ACHN (cell line): ENCODE results near the gene EXOC2.

Experiments
- DNase-seq: peaks from one replicate; pipeline ENCODE4 v3.0.0-alpha.2; 2015
- in situ Hi-C: cut with HindIII; loops from 2 replicates; pipeline ENCODE4 v1.10.0; 2017; ENCODE audit warnings: low sequenced_read_pairs, low pct_ligation_motif_present, low pct_unique_long_range_greater_than_20kb

EXOC2 gene

GRCh38 chr6:470051-470900 lies 222.7 kb downstream of the EXOC2 start:
- in situ Hi-C loops = no loop called here
- DNase-seq = no peak

DNA sequence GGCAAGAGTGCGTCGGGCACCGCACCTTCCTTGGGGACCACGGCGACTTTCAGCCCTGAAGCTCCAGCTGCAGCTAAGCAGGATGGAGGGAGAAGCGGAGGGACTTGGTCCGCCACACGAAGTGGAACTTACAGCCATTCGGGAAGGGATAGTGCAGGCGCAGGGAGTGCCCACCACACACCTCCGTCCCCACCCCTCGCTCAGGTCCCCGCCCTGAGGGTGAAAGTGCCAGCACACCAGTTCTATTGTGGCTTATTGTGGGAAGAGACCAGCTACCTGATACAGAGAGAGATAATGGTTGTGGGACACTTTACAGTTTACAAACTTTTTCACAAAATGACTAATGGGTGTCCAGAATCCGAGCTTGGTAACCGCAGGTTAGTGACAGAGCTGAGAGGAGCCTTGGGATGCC lies 225.3 kb downstream of the EXOC2 start:
- in situ Hi-C loops = no loop called here
- no peak for DNase-seq

GRCh38 chr6:467111-467510 lies 225.8 kb downstream of the EXOC2 start:
- in situ Hi-C loops = no loop called here

DNA sequence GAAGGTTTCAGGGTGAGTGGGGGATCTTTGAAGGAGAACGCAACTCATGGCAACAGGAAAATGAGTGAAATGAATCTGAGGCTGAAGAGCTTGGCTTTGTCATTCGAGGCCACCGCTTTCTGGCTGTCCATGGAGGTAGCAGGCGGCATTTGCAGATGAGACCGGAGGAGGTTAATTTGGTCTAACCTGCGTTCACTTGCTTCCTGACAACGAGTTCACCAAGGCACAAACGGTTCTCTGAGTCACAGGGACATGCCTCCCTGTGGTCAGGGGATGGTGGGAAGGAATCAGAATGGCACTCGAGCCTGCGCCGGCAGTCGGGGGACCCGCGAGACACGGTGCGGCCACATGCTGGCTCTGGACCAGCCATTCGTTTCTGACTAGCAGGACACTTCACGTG lies 226.4 kb downstream of the EXOC2 start:
- in situ Hi-C loops = no loop called here
- DNase-seq = no peak

More at GRCh38 chr6:467111-467510, 225.8 kb downstream of the EXOC2 start:
- DNase-seq = no peak

DNA sequence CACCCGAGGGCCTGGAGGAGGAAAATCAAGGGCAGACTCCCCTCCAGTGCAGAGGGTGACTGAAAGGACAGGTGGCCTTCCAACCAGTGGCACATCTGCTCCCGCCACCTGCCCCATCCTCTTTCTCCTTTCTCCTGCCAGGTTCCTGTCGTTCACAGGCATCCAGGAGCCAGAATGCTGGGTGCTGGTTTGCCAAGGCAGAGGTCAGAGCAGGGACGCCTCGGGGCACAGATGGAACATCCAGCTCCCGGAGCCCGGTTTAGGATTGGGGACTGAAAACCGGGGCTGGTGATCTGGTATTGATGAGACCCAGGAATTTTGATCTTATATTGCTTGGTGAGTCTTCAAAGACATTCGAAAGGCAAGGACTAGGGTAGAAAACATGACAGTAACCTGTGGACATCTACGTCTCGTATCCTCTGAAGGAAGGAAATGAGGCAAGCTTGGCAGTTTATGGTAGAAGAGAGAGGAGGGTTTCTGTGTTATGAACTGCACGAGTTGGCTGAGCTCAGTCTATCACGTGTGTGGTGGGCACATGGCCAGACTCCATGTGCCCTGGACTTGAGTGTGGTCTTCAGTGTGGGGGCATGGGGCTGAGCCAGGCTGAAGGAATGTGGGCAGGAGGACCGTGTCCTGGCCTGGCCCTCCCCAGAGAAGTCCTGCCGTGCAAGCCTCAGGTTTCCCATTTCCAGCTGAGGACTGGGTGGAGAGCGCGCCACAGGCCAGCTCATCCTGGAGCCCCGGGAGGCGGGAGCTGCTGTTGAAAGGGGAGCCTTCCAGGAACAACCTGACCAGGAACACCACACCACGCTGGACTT lies 227.2 kb downstream of the EXOC2 start:
- DNase-seq = no peak
- in situ Hi-C loops = no loop called here

- in situ Hi-C loops = no loop called here
- no peak for DNase-seq
Measured at GRCh38 chr6:456887-457286, 236.1 kb downstream of the EXOC2 start.

GRCh38 chr6:456358-456867 lies 236.5 kb downstream of the EXOC2 start:
- DNase-seq = no peak
- in situ Hi-C loops = no loop called here

- no peak for DNase-seq
- in situ Hi-C loops = no loop called here
Measured at GRCh38 chr6:455835-456234, 237.1 kb downstream of the EXOC2 start.

DNA sequence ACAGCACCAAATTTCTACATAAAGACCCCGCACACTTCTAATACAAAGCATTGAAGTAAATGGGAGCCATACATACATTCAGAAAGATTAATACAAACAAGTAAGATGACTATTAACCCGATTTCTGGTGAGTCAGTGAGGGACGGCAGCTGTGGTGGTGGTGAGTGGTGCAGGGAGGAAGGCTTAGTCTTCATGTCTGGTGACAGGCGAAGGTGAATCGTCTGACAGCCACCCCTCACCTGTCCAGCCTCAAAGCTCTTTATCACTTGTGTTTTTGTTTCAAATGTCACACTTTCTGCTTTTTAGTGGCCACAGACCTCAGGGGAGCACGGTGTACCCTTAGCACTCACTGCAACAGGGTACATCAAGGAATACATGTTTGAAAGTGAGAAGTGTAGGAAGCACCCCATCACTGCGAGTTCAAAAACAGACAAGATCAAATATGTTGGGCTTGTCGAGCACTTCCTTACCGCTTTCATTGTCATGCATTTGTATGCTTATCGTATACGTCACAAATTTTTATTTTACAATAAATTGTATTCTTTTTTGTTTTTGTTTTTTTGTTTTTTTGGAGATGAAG lies 237.8 kb downstream of the EXOC2 start:
- in situ Hi-C loops = no loop called here
- DNase-seq = no peak

DNA sequence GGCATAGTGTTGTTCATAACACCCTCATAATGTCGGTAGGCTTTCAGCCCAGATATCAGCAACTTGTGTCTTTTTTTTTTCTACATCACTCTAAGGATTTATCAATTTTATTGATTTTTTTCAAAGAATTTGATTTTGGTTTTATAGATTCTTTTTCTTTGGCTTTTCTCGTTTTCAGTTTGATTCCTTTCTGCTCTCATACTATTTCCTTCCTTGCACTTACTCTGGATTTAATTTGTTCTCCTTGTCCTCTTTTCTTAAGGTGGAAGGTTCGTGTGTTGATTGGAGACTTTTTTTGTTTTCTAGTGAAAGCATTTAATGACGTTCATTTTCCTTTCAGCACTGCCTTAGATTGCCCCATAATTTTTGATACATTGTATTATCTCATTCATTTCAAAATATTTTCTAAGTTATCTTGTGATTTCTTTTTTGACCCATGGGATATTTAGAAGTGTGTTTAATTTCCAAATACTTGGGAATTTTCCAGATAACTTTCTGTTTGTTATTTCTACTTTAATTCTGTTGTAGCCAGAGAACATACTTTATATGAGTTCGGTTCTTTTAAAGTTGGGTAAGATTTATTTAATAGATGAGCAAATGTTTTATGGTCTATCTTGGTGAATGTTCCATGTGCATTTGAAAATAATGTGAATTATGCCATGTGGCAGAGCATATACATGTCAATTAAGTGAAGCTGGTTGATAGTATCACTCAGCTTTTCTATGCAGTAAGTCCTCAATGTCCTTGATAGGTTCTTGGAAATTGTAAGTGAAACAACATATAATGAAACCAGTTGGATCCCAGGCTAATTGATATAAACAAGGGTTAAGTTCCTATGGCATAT lies 238.6 kb downstream of the EXOC2 start:
- no peak for DNase-seq
- in situ Hi-C loops = no loop called here

- in situ Hi-C loops = no loop called here
- no peak for DNase-seq
Measured at GRCh38 chr6:453152-453551, 239.8 kb downstream of the EXOC2 start.

DNA sequence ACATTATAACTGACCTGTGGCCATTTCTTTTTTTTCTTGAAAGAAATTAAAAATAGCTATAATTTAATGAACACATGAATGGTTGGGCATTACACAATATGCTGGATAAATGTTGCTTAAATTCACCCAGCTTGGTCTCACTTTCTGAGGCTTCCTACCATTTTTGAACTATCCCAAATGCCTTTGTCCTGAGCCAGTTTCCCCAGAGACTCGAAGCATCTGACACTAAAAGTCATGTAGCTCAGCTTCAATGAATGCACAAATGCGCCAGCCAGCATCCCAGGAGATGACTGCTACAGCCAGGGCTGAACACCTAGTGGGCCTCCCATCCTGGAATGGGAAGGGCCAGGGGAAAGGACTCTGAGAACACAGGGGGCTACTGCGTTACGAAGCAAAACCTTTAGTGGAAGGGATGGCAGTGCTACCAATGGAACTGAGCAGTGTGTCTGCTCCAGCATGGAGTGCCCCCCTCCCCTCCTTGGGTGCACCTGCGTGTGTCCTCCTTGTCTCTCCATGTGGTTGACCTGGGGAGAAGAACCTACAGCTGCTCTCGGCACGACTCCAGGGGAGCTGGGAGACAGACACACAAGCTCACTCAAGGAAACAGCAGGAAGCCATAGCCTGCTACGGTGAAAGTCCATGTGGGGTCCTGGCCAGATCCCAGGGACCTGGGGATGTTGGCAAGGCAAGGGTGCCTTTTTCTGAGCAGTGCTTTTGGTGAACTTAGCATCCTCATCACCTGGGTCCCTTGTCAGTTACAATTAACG lies 240.5 kb downstream of the EXOC2 start:
- in situ Hi-C loops = no loop called here
- DNase-seq = no peak

GRCh38 chr6:451847-452246 lies 241.1 kb downstream of the EXOC2 start:
- no peak for DNase-seq
- in situ Hi-C loops = no loop called here

DNA sequence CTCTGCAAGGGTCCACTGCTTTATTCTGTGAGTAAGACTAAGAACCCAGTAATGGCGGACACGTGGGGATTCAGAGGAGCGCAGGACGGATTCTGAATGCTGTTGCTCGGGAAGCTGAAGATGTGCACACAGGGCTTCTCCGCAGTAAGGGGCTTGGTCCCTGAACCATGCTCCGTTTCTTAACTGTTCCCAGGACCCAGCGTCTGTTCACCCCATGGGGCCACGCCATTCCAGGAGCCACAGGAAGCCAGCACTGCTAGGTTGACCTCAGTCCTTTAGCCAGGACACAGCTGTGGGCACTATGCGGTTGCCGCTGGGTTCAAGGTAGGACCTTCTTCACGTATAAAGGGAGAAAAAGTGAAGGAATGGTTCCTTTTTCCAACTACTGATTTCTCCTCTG lies 241.6 kb downstream of the EXOC2 start:
- no peak for DNase-seq
- in situ Hi-C loops = no loop called here

DNA sequence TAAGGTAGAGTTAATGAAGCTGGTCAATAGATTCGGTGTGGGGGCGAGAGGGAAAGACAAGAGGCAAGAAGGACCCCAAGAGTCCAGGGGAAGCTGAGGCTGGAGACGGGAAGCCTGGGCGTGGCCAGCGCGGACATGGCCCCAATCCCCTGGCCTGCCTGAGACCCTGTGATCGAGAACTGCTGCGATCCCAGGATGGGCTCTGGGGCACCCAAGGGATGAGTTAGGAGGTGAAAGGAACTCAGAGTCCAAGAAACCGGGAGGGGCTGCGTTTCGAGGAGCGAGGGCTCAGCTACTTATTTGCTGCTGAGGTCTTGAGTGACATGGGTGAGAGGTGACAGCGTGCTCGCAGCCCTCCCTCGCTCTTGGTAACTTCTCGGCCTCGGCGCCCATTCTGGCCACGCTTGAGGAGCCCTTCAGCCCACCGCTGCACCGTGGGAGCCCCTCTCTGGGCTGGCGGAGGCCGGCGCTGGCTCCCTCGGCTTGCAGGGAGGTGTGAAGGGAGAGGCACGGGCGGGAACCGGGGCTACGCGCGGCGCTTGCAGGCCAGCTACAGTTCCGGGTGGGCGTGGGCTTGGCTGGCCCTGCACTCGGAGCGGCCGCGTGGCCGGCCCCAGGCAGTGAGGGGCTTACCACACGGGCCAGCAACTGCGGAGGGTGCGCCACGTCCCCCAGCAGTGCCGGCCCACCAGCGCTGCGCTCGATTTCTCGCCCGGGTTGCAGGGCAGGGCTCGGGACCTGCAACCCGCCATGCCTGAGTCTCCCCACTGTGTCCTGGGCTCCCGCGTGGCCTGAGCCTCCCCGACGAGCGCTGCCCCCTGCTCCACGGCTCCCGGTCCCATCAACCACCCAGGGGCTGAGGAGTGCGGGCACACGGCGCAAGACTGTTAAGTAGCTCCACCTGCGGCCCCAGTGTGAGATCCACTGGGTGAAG lies 243.2 kb downstream of the EXOC2 start:
- DNase-seq = no peak
- in situ Hi-C loops = no loop called here

GRCh38 chr6:449057-449430 lies 243.9 kb downstream of the EXOC2 start:
- no peak for DNase-seq
- in situ Hi-C loops = no loop called here
